PC-9 (cell line): ENCODE data around the gene SLC23A1. TPM values are rescaled to one million over a fixed set of nuclear protein-coding genes. Genes with fewer than 3 reads are reported as not detected.
"Not testable (repeated sequence)": the region's sequence is repeated elsewhere in the genome, so short reads cannot be mapped to it uniquely, and the experiment has no call there.

Experiments
- BruUV-seq: library from RNA; stranded (reverse); fragments of 400-500 nt; replicated peaks from 2 replicates; lab custom pipeline; 2021; lab: Mats Ljungman, UMichigan
- CTCF ChIA-PET: fragments of 300-600 bp; sonication (Branson Sonifier 250); formaldehyde crosslinking; loops from one replicate; lab custom pipeline; 2022; ENCODE audit warnings: antibody characterized with exemption; lab: Charles Lee
- POLR2A ChIA-PET: fragments of 300-600 bp; sonication (Branson Sonifier 250); formaldehyde crosslinking; loops from one replicate; lab custom pipeline; 2022; ENCODE audit warnings: antibody characterized with exemption; ENCODE audit not compliant: unreplicated experiment; lab: Charles Lee
- DNase-seq, 2 experiments: peaks; one replicate each; pipeline versions ENCODE4 v3.0.0 to v3.0.0-alpha.2; 2015 to 2022; ENCODE audit warnings: mixed read lengths in 1 of 2
- H2AFZ ChIP-seq: fragments of 200-600 bp; sonication (generic); 2 replicates; pipeline ENCODE4 v1.8.1; 2017; ENCODE audit warnings: antibody characterized with exemption
- H3F3A ChIP-seq: fragments of 200-600 bp; sonication (generic); 2 replicates; pipeline ENCODE4 v1.8.1; 2017; ENCODE audit warnings: antibody characterized with exemption, mild to moderate bottlenecking, low read depth; ENCODE audit not compliant: insufficient read depth
- H3K27ac ChIP-seq: fragments of 200-600 bp; sonication (generic); 2 replicates; pipeline ENCODE4 v1.6.1; 2016; ENCODE audit warnings: mixed run types
- H3K27me3 ChIP-seq: fragments of 200-600 bp; sonication (generic); 2 replicates; pipeline ENCODE4 v1.6.1; 2016; ENCODE audit warnings: low read depth, mixed run types; ENCODE audit not compliant: insufficient read depth
- H3K36me3 ChIP-seq: fragments of 200-600 bp; sonication (generic); 2 replicates; pipeline ENCODE4 v1.6.1; 2016; ENCODE audit warnings: low read depth, mixed run types
- H3K4me1 ChIP-seq: fragments of 200-600 bp; sonication (generic); replicated peaks from 2 replicates; pipeline ENCODE4 v1.6.1; 2016; ENCODE audit warnings: mixed run types; ENCODE audit not compliant: insufficient read depth
- H3K4me2 ChIP-seq: fragments of 200-600 bp; sonication (generic); 2 replicates; pipeline ENCODE4 v1.6.1; 2017; ENCODE audit warnings: mixed run types
- H3K4me3 ChIP-seq: fragments of 200-600 bp; sonication (generic); 2 replicates; pipeline ENCODE4 v1.6.1; 2016; ENCODE audit warnings: mixed run types
- H3K79me2 ChIP-seq: fragments of 200-600 bp; sonication (generic); 2 replicates; pipeline ENCODE4 v1.6.1; 2017; ENCODE audit warnings: low read depth, mixed run types
- H3K9me2 ChIP-seq: fragments of 200-600 bp; sonication (generic); 2 replicates; pipeline ENCODE4 v1.8.1; 2017; ENCODE audit warnings: mild to moderate bottlenecking; ENCODE audit not compliant: insufficient read depth
- H3K9me3 ChIP-seq: fragments of 200-600 bp; sonication (generic); 2 replicates; pipeline ENCODE4 v1.8.1; 2016; ENCODE audit warnings: low read depth; ENCODE audit not compliant: insufficient read depth
- H4K20me1 ChIP-seq: fragments of 200-600 bp; sonication (generic); 2 replicates; pipeline ENCODE4 v1.8.1; 2017; ENCODE audit not compliant: insufficient read depth
- CTCF ChIP-seq: fragments of 200-600 bp; sonication (generic); conservative IDR thresholded peaks from 2 replicates; pipeline ENCODE4 v1.6.1; 2017; ENCODE audit warnings: mixed run types, antibody characterized with exemption, mild to moderate bottlenecking, moderate library complexity
- EZH2 ChIP-seq: fragments of 200-600 bp; sonication (generic); IDR thresholded peaks from 2 replicates; pipeline ENCODE4 v1.8.0; 2017; ENCODE audit warnings: antibody characterized with exemption, low read depth
- intact Hi-C: fragments of 100-400 bp; cut with micrococcal nuclease; formaldehyde crosslinking; loops from one replicate; pipeline ENCODE4 v1.10.0; 2022; ENCODE audit not compliant: unreplicated experiment
- total RNA-seq: library from RNA; stranded (reverse); gene quantifications from 2 replicates; pipeline ENCODE4 v1.2.3, GENCODE V29; 2021

SLC23A1 gene
- total RNA-seq, 1 experiment from 2014 or later = 1.9 TPM

- Histone ChIP-seq H3K79me2 (peaks cover 86% of the 10 kb centered on the region), H3K4me1 (peaks cover 23% of the 10 kb centered on the region), H3K36me3 (peaks cover 27% of the 10 kb centered on the region), H3F3A (peaks cover 17% of the 10 kb centered on the region), H4K20me1 (peaks cover 83% of the 10 kb centered on the region)
- DNase-seq, H3K4me3 ChIP-seq, H3K27ac ChIP-seq, intact Hi-C loops, CTCF ChIA-PET, BruUV-seq, H3K9me2 ChIP-seq, H3K4me2 ChIP-seq, H3K9me3 ChIP-seq, POLR2A ChIA-PET, H2AFZ ChIP-seq, H3K27me3 ChIP-seq: not testable (repeated sequence)
Observed at GRCh38 chr5:139345442-139345841, 37.7 kb downstream of the SLC23A1 start.

GRCh38 chr5:139344177-139344576 lies 38.9 kb downstream of the SLC23A1 start:
- no peak for TF ChIP-seq EZH2
- no peak for TF ChIP-seq CTCF
- no peaks in the 10 kb centered on the region for H3K9me3 ChIP-seq
- H3K36me3 ChIP-seq = peaks cover 27% of the 10 kb centered on the region
- peak overlapping the region; percentile 98 for H3K4me2 ChIP-seq
- H3K4me3 ChIP-seq = no peak overlapping the region
- peaks cover 71% of the 10 kb centered on the region for H4K20me1 ChIP-seq
- H3K27ac ChIP-seq = no peak overlapping the region
- intact Hi-C loops = loop anchor here (5.0 kb wide), 2 partner anchors 48 to 52 kb away; partner anchors contain the start of gene MATR3
- H3K79me2 ChIP-seq = peaks cover 73% of the 10 kb centered on the region
- H3K9me2 ChIP-seq = no peaks in the 10 kb centered on the region
- H3F3A ChIP-seq = peaks cover 12% of the 10 kb centered on the region
- no peak overlapping the region for H2AFZ ChIP-seq
- BruUV-seq = no TSS peak
- peaks cover 23% of the 10 kb centered on the region for H3K4me1 ChIP-seq
- DNase-seq = no peak
- POLR2A ChIA-PET = interaction anchor here (0.7 kb wide), 1 partner anchor 12 kb away, joined by 6 read pairs; no protein-coding TSS in a partner anchor
- H3K27me3 ChIP-seq = no peaks in the 10 kb centered on the region
- CTCF ChIA-PET = no interaction called here

- peaks cover 64% of the 10 kb centered on the region for H4K20me1 ChIP-seq
Observed at GRCh38 chr5:139343476-139343875, 39.6 kb downstream of the SLC23A1 start.

More at GRCh38 chr5:139343476-139343875, 39.6 kb downstream of the SLC23A1 start:
- peak overlapping the region; percentile 77 for H3K4me3 ChIP-seq
- BruUV-seq = no TSS peak
- H3K9me3 ChIP-seq = no peaks in the 10 kb centered on the region
- H3K27me3 ChIP-seq = no peaks in the 10 kb centered on the region
- H3K27ac ChIP-seq = no peak overlapping the region
- peaks cover 27% of the 10 kb centered on the region for H3K36me3 ChIP-seq
- TF ChIP-seq EZH2 (no peak), CTCF (no peak)
- H3F3A ChIP-seq = peaks cover 10% of the 10 kb centered on the region
- peaks cover 66% of the 10 kb centered on the region for H3K79me2 ChIP-seq
- H2AFZ ChIP-seq = no peak overlapping the region
- DNase-seq = no peak
- intact Hi-C loops = loop anchor here (5.0 kb wide), 2 partner anchors 49 to 51 kb away; partner anchors contain the start of gene MATR3
- peak overlapping the region; percentile 98 for H3K4me2 ChIP-seq
- no peaks in the 10 kb centered on the region for H3K9me2 ChIP-seq
- ChIA-PET POLR2A (interaction anchor here (0.7 kb wide), 1 partner anchor 11 kb away, joined by 6 read pairs; no protein-coding TSS in a partner anchor), CTCF (no interaction called here)
- peaks cover 23% of the 10 kb centered on the region for H3K4me1 ChIP-seq
